Effector memory CD8-positive, alpha-beta T cell (primary cell): ENCODE results near the gene DAPK2.

Experiments used
- ATAC-seq: fragments of 150-1000 bp; cut with Tn5 transposase; replicated peaks from 2 replicates; pipeline ENCODE4 v1.10.0; 2021; ENCODE audit warnings: mild to moderate bottlenecking, moderate library complexity
- DNase-seq, 3 experiments: peaks; one replicate each; pipeline ENCODE4 v3.0.0; 2021
- H3K27ac Mint-ChIP-seq, 2 donors: one replicate each; pipeline ENCODE4 v1.8.0; 2022; ENCODE audit warnings: mild to moderate bottlenecking in 2 of 2, mixed read lengths in 2 of 2, moderate library complexity in 2 of 2
- H3K27me3 Mint-ChIP-seq, 2 donors: one replicate each; pipeline ENCODE4 v1.8.0; 2022; ENCODE audit warnings: mixed read lengths in 2 of 2
- H3K36me3 Mint-ChIP-seq: one replicate; pipeline ENCODE4 v1.8.0; 2022; ENCODE audit warnings: mild to moderate bottlenecking, moderate library complexity, mixed read lengths; ENCODE audit not compliant: insufficient read depth
- H3K4me1 Mint-ChIP-seq, 2 donors: one replicate each; pipeline ENCODE4 v1.8.0; 2022; ENCODE audit warnings: low read depth in 2 of 2, mixed read lengths in 2 of 2
- H3K4me3 Mint-ChIP-seq, 2 donors: one replicate each; pipeline ENCODE4 v1.8.0; 2022; ENCODE audit warnings: mild to moderate bottlenecking in 2 of 2, mixed read lengths in 2 of 2, moderate library complexity in 2 of 2
- H3K9me3 Mint-ChIP-seq, 2 donors: one replicate each; pipeline ENCODE4 v1.8.0; 2022; ENCODE audit warnings: mixed read lengths in 2 of 2

Gene DAPK2

DNA sequence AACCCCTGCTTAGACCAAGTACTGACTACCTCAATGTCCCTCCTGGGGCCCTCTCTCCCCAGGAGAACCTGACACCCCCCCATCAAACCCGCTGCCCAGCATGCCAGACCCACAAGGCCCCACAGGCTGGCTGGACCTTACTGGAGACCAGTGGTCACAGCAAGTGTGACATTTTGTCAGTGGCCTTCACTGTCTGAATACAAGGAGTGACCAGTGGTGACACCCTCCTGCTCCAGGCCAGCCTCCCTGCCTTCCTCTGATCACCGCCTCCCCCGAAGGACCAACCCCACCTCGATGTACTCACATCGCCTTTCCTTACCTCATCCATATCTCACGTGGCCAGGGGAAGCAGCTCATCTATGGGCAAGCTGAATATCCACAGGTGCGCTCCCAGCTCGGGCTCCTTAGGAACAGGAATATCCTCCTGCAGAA lies 150.5 kb downstream of the DAPK2 start:
- peak overlapping the region; percentile 55 to 74 for H3K27ac Mint-ChIP-seq
- H3K36me3 Mint-ChIP-seq = peaks cover 9% of the 10 kb centered on the region
- peak overlapping the region; percentile 67 to 70 for H3K4me3 Mint-ChIP-seq
- H3K9me3 Mint-ChIP-seq = no peaks in the 10 kb centered on the region
- no peaks in the 10 kb centered on the region for H3K27me3 Mint-ChIP-seq
- H3K4me1 Mint-ChIP-seq = peaks cover 80% of the 10 kb centered on the region in 2 donors
- ATAC-seq (no peak), DNase-seq (no peak)

- Mint-ChIP-seq H3K36me3 (peaks cover 5% of the 10 kb centered on the region), H3K9me3 (no peaks in the 10 kb centered on the region), H3K27me3 (no peaks in the 10 kb centered on the region), H3K4me3 (peak overlapping the region; percentile 67 to 70), H3K27ac (peak overlapping the region; percentile 55 to 74), H3K4me1 (peaks cover 74 to 79% of the 10 kb centered on the region in 2 donors)
- ATAC-seq = no peak
- no peak for DNase-seq
Measured at GRCh38 chr15:63895194-63895593, 151.1 kb downstream of the DAPK2 start.

DNA sequence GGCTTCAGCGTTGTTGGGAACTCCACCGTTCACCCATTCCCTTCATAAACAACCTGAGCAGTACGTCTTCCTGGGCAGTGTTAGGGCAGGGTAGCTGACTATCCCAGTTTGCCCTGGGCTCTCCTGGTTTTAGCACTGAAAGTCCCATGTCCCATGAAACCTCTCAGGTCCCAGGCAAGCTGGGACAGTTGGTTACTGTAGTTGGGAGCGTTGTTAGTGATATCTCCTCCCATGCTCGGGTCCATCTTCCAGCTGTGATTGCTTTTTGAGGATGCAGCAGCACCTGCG lies 151.7 kb downstream of the DAPK2 start:
- H3K4me3 Mint-ChIP-seq = peak overlapping the region in 1 of 2 donors; percentile 67
- no peaks in the 10 kb centered on the region for H3K27me3 Mint-ChIP-seq
- H3K36me3 Mint-ChIP-seq = peaks cover 5% of the 10 kb centered on the region
- DNase-seq (no peak), ATAC-seq (no peak)
- peaks cover 72 to 73% of the 10 kb centered on the region in 2 donors for H3K4me1 Mint-ChIP-seq
- peak overlapping the region; percentile 55 to 74 for H3K27ac Mint-ChIP-seq
- no peaks in the 10 kb centered on the region for H3K9me3 Mint-ChIP-seq

- peaks cover 67 to 68% of the 10 kb centered on the region in 2 donors for H3K4me1 Mint-ChIP-seq
- DNase-seq = no peak
- peak overlapping the region; percentile 33 to 40 for H3K4me3 Mint-ChIP-seq
- peaks cover 5% of the 10 kb centered on the region for H3K36me3 Mint-ChIP-seq
- no peaks in the 10 kb centered on the region for H3K27me3 Mint-ChIP-seq
- ATAC-seq = no peak
- H3K9me3 Mint-ChIP-seq = no peaks in the 10 kb centered on the region
- H3K27ac Mint-ChIP-seq = peak overlapping the region; percentile 92 to 94
Measured at GRCh38 chr15:63893866-63894661, 152.2 kb downstream of the DAPK2 start.

DNA sequence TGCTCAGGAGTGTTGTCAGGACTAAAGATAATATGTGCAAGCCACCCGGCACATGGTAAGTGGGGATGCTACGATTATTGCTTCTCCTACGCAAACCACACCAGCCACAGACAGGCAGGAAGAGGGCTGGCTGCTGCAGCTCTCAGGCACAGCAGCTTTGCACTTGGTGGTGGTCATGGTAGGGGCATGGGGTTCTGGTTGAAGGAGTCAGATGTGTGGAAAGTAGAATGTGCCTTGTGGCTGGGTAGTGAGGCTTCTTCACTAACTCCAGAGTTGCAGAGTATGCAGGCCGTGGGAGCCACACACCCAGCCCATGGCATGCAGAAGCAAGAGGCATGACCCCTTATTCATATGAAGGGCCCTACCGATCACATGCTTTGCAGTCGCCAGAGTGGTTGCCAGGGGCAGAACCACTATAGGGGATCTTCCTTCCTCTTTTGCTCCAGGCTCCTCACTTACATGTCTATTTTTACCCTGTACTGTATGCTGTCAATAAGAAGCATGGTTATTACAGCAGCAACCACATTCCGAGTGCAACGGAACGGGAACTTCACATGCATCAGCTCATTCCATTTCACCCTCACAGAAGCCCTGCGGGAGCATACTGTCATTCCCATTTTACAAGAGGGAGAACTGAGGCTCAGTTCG lies 153.4 kb downstream of the DAPK2 start:
- peak; percentile 93 for ATAC-seq

GRCh38 chr15:63891768-63892133 lies 154.5 kb downstream of the DAPK2 start:
- peaks cover 50 to 52% of the 10 kb centered on the region in 2 donors for H3K4me1 Mint-ChIP-seq

More for the DNA sequence above, 153.4 kb downstream of the DAPK2 start:
- Mint-ChIP-seq H3K36me3 (peaks cover 5% of the 10 kb centered on the region), H3K27me3 (no peaks in the 10 kb centered on the region), H3K4me3 (peak overlapping the region; percentile 33 to 40), H3K9me3 (no peaks in the 10 kb centered on the region), H3K27ac (peak overlapping the region; percentile 92 to 94), H3K4me1 (peaks cover 62 to 64% of the 10 kb centered on the region in 2 donors)
- DNase-seq = peak; percentile 73 to 77 (median 76)

GRCh38 chr15:63891079-63891767 lies 155.1 kb downstream of the DAPK2 start:
- Mint-ChIP-seq H3K4me1 (peaks cover 45 to 47% of the 10 kb centered on the region in 2 donors), H3K36me3 (no peaks in the 10 kb centered on the region), H3K4me3 (peak overlapping the region; percentile 33 to 59), H3K27me3 (no peaks in the 10 kb centered on the region), H3K27ac (peak overlapping the region; percentile 92 to 94), H3K9me3 (no peaks in the 10 kb centered on the region)
- ATAC-seq (no peak), DNase-seq (peak; percentile 65 to 69 (median 67))

More at GRCh38 chr15:63891768-63892133, 154.5 kb downstream of the DAPK2 start:
- Mint-ChIP-seq H3K27ac (peak overlapping the region; percentile 92 to 94), H3K4me3 (peak overlapping the region; percentile 33 to 59), H3K9me3 (no peaks in the 10 kb centered on the region), H3K36me3 (no peaks in the 10 kb centered on the region), H3K27me3 (no peaks in the 10 kb centered on the region)
- no peak for DNase-seq
- no peak for ATAC-seq

- Mint-ChIP-seq H3K27ac (peak overlapping the region; percentile 92 to 94), H3K27me3 (no peaks in the 10 kb centered on the region), H3K4me3 (peak overlapping the region in 1 of 2 donors; percentile 59), H3K4me1 (peaks cover 39 to 41% of the 10 kb centered on the region in 2 donors), H3K36me3 (no peaks in the 10 kb centered on the region), H3K9me3 (no peaks in the 10 kb centered on the region)
- DNase-seq = no peak
- ATAC-seq = no peak
Measured at GRCh38 chr15:63890617-63891016, 155.7 kb downstream of the DAPK2 start.

- ATAC-seq (no peak), DNase-seq (no peak)
- Mint-ChIP-seq H3K4me3 (no peak overlapping the region), H3K27me3 (no peaks in the 10 kb centered on the region), H3K4me1 (peaks cover 33 to 34% of the 10 kb centered on the region in 2 donors), H3K9me3 (no peaks in the 10 kb centered on the region), H3K36me3 (no peaks in the 10 kb centered on the region), H3K27ac (no peak overlapping the region)
Measured at GRCh38 chr15:63889831-63890230, 156.5 kb downstream of the DAPK2 start.

- H3K9me3 Mint-ChIP-seq = no peaks in the 10 kb centered on the region
- no peak for ATAC-seq
- H3K4me3 Mint-ChIP-seq = no peak overlapping the region
- H3K36me3 Mint-ChIP-seq = no peaks in the 10 kb centered on the region
- no peaks in the 10 kb centered on the region for H3K27me3 Mint-ChIP-seq
- peaks cover 29 to 32% of the 10 kb centered on the region in 2 donors for H3K4me1 Mint-ChIP-seq
- no peak overlapping the region for H3K27ac Mint-ChIP-seq
- no peak for DNase-seq
Measured at GRCh38 chr15:63888823-63889222, 157.5 kb downstream of the DAPK2 start.

GRCh38 chr15:63888146-63888545 lies 158.1 kb downstream of the DAPK2 start:
- DNase-seq (no peak), ATAC-seq (no peak)
- Mint-ChIP-seq H3K4me3 (no peak overlapping the region), H3K4me1 (peaks cover 22 to 25% of the 10 kb centered on the region in 2 donors), H3K9me3 (no peaks in the 10 kb centered on the region), H3K27ac (no peak overlapping the region), H3K27me3 (no peaks in the 10 kb centered on the region), H3K36me3 (no peaks in the 10 kb centered on the region)

- Mint-ChIP-seq H3K36me3 (no peaks in the 10 kb centered on the region), H3K4me3 (no peak overlapping the region), H3K27ac (no peak overlapping the region), H3K4me1 (peaks cover 17 to 20% of the 10 kb centered on the region in 2 donors), H3K27me3 (no peaks in the 10 kb centered on the region), H3K9me3 (no peaks in the 10 kb centered on the region)
- no peak for ATAC-seq
- no peak for DNase-seq
Measured at GRCh38 chr15:63887630-63888029, 158.7 kb downstream of the DAPK2 start.

DNA sequence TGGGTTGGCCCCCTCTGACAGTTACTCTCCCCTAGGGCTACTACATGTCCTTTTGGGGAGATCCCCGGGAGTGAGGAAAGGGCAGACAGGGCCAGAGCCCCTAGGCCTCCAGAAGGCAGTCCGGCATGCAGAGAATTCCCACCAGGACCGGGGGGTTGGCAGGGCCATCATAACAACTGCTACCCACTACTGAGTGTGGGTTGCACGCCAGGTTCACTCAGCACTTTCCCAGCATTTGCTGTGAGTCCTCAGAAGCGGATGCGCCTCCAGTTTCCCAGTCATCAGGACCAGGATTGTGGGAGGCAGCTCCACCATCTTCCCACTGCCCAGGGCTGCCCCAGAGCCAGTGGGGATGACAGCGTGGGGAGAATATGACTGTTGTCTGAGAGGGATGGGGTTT lies 161.3 kb downstream of the DAPK2 start:
- no peak overlapping the region for H3K4me3 Mint-ChIP-seq
- H3K4me1 Mint-ChIP-seq = no peaks in the 10 kb centered on the region
- no peaks in the 10 kb centered on the region for H3K9me3 Mint-ChIP-seq
- H3K27me3 Mint-ChIP-seq = no peaks in the 10 kb centered on the region
- H3K27ac Mint-ChIP-seq = no peak overlapping the region
- ATAC-seq (no peak), DNase-seq (no peak)
- no peaks in the 10 kb centered on the region for H3K36me3 Mint-ChIP-seq
